ENCODE data around the gene UBE2I.

UBE2I gene

DNA sequence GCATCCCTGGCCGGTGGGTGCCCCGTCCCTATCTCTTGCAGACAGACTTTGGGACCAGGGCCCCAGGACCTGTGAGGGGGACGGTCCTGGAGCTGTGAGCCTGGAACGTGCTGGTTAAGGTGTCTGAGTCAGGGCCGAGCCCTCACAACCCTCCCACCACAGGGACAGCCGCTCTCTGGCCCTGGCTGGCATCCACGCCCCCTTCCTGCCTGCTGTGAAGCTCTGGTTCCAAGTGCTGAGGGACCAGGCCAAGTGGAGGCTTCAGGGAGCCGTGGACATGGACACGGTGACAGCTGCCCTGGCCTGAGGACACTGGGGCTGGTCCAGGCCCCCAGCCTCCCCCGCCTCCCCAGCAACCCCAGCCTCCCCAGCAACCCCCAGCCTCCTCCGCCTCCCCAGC lies 35.7 kb downstream of the UBE2I start:
- H3K27ac ChIP-seq (replicated peaks) = no peak overlapping the region
- no peak for DNase-seq (ENCODE audit: low read depth in 1 of 2, low spot score in 1 of 2)
- peaks cover 4% of the 10 kb centered on the region for H3K27me3 ChIP-seq (ENCODE audit: insufficient read depth, poor library complexity, severe bottlenecking)
- H3K4me3 ChIP-seq (replicated peaks; ENCODE audit: insufficient read depth, low read length) = no peak overlapping the region
- no peak for TF ChIP-seq GABPA (IDR thresholded peaks at IDR 0.05; ENCODE audit: low read depth)
- TF ChIP-seq, protein P1, sequence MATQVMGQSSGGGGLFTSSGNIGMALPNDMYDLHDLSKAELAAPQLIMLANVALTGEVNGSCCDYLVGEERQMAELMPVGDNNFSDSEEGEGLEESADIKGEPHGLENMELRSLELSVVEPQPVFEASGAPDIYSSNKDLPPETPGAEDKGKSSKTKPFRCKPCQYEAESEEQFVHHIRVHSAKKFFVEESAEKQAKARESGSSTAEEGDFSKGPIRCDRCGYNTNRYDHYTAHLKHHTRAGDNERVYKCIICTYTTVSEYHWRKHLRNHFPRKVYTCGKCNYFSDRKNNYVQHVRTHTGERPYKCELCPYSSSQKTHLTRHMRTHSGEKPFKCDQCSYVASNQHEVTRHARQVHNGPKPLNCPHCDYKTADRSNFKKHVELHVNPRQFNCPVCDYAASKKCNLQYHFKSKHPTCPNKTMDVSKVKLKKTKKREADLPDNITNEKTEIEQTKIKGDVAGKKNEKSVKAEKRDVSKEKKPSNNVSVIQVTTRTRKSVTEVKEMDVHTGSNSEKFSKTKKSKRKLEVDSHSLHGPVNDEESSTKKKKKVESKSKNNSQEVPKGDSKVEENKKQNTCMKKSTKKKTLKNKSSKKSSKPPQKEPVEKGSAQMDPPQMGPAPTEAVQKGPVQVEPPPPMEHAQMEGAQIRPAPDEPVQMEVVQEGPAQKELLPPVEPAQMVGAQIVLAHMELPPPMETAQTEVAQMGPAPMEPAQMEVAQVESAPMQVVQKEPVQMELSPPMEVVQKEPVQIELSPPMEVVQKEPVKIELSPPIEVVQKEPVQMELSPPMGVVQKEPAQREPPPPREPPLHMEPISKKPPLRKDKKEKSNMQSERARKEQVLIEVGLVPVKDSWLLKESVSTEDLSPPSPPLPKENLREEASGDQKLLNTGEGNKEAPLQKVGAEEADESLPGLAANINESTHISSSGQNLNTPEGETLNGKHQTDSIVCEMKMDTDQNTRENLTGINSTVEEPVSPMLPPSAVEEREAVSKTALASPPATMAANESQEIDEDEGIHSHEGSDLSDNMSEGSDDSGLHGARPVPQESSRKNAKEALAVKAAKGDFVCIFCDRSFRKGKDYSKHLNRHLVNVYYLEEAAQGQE (IDR thresholded peaks at IDR 0.05; ENCODE audit: insufficient replicate concordance, low read depth) = no peak

DNA sequence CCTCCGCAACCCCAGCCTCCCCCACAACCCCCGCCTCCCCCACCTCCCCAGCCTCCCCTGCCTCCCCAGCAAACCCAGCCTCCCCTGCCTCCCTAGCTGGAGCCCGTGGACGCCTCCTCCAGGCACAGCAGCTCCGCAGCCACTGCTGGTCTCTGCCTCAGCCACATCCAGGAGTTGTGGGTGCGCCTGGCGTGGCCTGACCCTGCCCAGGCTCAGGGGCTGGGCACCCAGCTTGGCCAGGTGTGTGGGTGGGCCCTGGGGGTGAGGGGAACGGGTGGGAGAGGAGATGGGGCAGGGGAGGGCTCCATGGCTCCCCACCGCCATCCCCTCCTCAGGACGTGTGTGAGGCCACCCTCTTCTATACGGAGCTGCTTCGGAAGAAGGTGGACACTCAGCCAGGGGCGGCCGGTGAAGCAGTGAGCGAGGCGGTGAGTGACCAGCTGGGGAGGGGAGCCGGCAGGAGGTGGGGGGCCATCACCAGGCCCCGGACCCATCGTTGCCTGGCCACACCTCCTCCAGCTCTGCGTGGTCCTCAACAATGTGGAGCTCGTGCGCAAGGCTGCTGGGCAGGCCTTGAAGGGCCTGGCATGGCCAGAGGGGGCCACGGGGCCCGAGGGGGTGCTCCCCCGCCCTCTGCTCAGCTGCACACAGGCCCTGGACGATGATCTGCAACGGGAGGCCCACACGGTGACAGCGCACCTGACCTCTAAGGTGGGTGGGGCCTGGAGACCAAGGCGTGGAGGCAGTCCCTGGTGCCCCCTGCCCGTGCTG lies 36.4 kb downstream of the UBE2I start:
- TF ChIP-seq SPI1 (IDR thresholded peaks at IDR 0.05; ENCODE audit: borderline replicate concordance, low read depth) (no peak), POLR2AphosphoS5 (IDR thresholded peaks at IDR 0.05; ENCODE audit: low read depth) (no peak), GABPA (IDR thresholded peaks at IDR 0.05; ENCODE audit: low read depth) (no peak)
- TF ChIP-seq, protein P2, sequence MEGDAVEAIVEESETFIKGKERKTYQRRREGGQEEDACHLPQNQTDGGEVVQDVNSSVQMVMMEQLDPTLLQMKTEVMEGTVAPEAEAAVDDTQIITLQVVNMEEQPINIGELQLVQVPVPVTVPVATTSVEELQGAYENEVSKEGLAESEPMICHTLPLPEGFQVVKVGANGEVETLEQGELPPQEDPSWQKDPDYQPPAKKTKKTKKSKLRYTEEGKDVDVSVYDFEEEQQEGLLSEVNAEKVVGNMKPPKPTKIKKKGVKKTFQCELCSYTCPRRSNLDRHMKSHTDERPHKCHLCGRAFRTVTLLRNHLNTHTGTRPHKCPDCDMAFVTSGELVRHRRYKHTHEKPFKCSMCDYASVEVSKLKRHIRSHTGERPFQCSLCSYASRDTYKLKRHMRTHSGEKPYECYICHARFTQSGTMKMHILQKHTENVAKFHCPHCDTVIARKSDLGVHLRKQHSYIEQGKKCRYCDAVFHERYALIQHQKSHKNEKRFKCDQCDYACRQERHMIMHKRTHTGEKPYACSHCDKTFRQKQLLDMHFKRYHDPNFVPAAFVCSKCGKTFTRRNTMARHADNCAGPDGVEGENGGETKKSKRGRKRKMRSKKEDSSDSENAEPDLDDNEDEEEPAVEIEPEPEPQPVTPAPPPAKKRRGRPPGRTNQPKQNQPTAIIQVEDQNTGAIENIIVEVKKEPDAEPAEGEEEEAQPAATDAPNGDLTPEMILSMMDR (IDR thresholded peaks at IDR 0.05; ENCODE audit: insufficient read depth, low read length) = no peak
- TF ChIP-seq, protein P1 (IDR thresholded peaks at IDR 0.05; ENCODE audit: insufficient replicate concordance, low read depth) = no peak

DNA sequence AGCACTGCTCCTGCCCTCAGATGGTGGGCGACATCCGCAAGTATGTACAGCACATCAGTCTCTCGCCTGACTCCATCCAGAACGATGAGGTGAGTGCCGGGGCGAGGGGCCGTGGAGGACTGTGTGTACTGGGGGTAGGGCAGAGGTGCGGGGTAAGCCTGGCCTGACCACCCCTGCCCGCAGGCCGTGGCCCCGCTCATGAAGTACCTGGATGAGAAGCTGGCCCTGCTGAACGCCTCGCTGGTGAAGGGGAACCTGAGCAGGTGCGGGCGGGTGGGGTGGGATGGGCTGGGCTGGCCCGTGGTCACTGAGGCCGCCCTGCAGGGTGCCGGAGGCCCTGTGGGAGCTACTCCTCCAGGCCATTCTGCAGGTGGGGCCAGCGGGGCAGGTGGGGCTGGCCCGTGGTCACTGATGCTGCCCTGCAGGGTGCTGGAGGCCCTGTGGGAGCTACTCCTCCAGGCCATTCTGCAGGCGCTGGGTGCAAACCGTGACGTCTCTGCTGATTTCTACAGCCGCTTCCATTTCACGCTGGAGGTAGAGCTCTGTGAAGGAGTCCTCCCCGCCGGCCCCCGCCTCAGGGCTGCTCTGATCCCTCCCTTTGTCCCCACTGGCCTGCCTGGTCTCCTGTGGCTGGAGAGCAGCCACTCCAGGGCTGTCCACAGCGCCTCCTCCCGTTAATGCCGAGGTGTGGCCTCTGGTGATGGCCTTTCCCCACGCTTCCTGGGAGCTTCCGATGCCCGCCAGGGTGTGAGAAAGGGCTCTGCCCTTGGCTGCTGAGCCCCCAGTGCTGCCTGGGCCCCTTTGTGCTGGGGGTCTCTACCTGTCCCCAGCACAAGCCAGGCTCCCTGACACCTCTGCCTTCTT lies 37.2 kb downstream of the UBE2I start:
- Histone ChIP-seq H3K4me3 (replicated peaks; ENCODE audit: insufficient read depth, low read length) (no peak overlapping the region), H3K27ac (replicated peaks) (no peak overlapping the region), H3K27me3 (ENCODE audit: insufficient read depth, poor library complexity, severe bottlenecking) (peaks cover 4% of the 10 kb centered on the region)
- TF ChIP-seq, protein P2 (IDR thresholded peaks at IDR 0.05; ENCODE audit: insufficient read depth, low read length) = no peak
- TF ChIP-seq POLR2AphosphoS5 (IDR thresholded peaks at IDR 0.05; ENCODE audit: low read depth) (no peak), SPI1 (IDR thresholded peaks at IDR 0.05; ENCODE audit: borderline replicate concordance, low read depth) (no peak), GABPA (IDR thresholded peaks at IDR 0.05; ENCODE audit: low read depth) (no peak)
- TF ChIP-seq, protein P1 (IDR thresholded peaks at IDR 0.05; ENCODE audit: insufficient replicate concordance, low read depth) = no peak
- no peak for DNase-seq (ENCODE audit: low read depth in 1 of 2, low spot score in 1 of 2)

More for the DNA sequence above, 36.4 kb downstream of the UBE2I start:
- Histone ChIP-seq H3K4me3 (replicated peaks; ENCODE audit: insufficient read depth, low read length) (no peak overlapping the region), H3K27me3 (ENCODE audit: insufficient read depth, poor library complexity, severe bottlenecking) (peaks cover 4% of the 10 kb centered on the region), H3K27ac (replicated peaks) (no peak overlapping the region)
- no peak for DNase-seq (ENCODE audit: low read depth in 1 of 2, low spot score in 1 of 2)
